Testis (tissue), 3 donors: ENCODE measurements around the gene THSD4. TPM values are rescaled to one million over a fixed set of nuclear protein-coding genes. Genes with fewer than 3 reads are reported as not detected.

ENCODE experiments used
- DNase-seq: peaks from one replicate; pipeline ENCODE4 v3.0.0-alpha.2; 2019
- H3K27ac ChIP-seq, 2 donors: fragments of 200-600 bp; sonication (generic); one replicate each; pipeline ENCODE4 v1.5.1; 2019
- H3K27me3 ChIP-seq: fragments of 200-600 bp; sonication (generic); one replicate; pipeline ENCODE4 v1.5.1; 2019
- H3K36me3 ChIP-seq: fragments of 200-600 bp; sonication (generic); one replicate; pipeline ENCODE4 v1.5.1; 2017; ENCODE audit warnings: low read depth; ENCODE audit errors: missing control alignments
- H3K4me1 ChIP-seq: fragments of 200-600 bp; sonication (generic); one replicate; pipeline ENCODE4 v1.5.1; 2019
- H3K4me3 ChIP-seq, 2 donors: fragments of 200-600 bp; sonication (generic); one replicate each; pipeline ENCODE4 v1.5.1; 2017 to 2019
- H3K9me3 ChIP-seq: fragments of 200-600 bp; sonication (generic); one replicate; pipeline ENCODE4 v1.5.1; 2017
- CTCF ChIP-seq, 3 experiments: fragments of 450-650 bp in 2 of 3; fragments of 200-600 bp in 1 of 3; sonication (generic) in 1 of 3; IDR thresholded peaks; one replicate each; pipeline ENCODE4 v1.5.1; 2016 to 2019; ENCODE audit warnings: antibody characterized with exemption in 3 of 3, mild to moderate bottlenecking in 2 of 3, moderate library complexity in 1 of 3
- POLR2A ChIP-seq: fragments of 450-650 bp; IDR thresholded peaks from one replicate; pipeline ENCODE4 v1.6.1; 2017; ENCODE audit warnings: antibody characterized with exemption, mild to moderate bottlenecking, moderate library complexity
- WGBS, 2 donors: methylation state at CpG; one replicate each; pipeline ENCODE4 v1.1.5; 2018; 5-methylcytosine and 5-hydroxymethylcytosine counted together
- intact Hi-C: fragments of 100-400 bp; cut with DNase I; formaldehyde crosslinking; loops from one replicate; pipeline ENCODE4 v1.15.1; 2023; ENCODE audit warnings: low total_unique reads
- polyA plus RNA-seq: library from polyadenylated mRNA; stranded (reverse); fragments of 350-450 nt; fragmentation: Illumina TruSeq; extraction: RNeasy Lipid Tissue Mini Kit (QIAGEN cat#74804); gene quantifications from one replicate; pipeline ENCODE4 v1.2.3, GENCODE V29; 2014; ENCODE audit warnings: low read depth, low replicate concordance; ENCODE audit not compliant: insufficient read depth
- total RNA-seq, 2 donors: library from RNA; depleted of rRNA; stranded (reverse); fragments of >200 nt; gene quantifications; one replicate each; pipeline ENCODE4 v1.2.3, GENCODE V29; 2016

Gene THSD4
- total and polyA plus RNA-seq, 3 donors from 2014 or later = 14.3 to 21.5 (median 18.2) TPM

- 82 to 88% methylated on average over 4 of the region's 4 CpGs for WGBS, 2 donors
- Histone ChIP-seq H3K4me3 (no peak overlapping the region), H3K36me3 (no peaks in the 10 kb centered on the region), H3K9me3 (no peaks in the 10 kb centered on the region), H3K27me3 (no peaks in the 10 kb centered on the region), H3K27ac (no peak overlapping the region), H3K4me1 (no peaks in the 10 kb centered on the region)
- no peak for TF ChIP-seq CTCF (IDR thresholded peaks at IDR 0.05)
- no peak for TF ChIP-seq POLR2A
- no peak for DNase-seq
- intact Hi-C loops = no loop called here
These were observed 108.8 kb downstream of the THSD4 start for GRCh38 chr15:71224024-71224423.

GRCh38 chr15:71225851-71226250 lies 110.6 kb downstream of the THSD4 start:
- TF ChIP-seq CTCF (IDR thresholded peaks at IDR 0.05) = no peak
- no peak for TF ChIP-seq POLR2A
- intact Hi-C loops = no loop called here
- Histone ChIP-seq H3K36me3 (no peaks in the 10 kb centered on the region), H3K27me3 (no peaks in the 10 kb centered on the region), H3K4me1 (no peaks in the 10 kb centered on the region), H3K4me3 (no peak overlapping the region), H3K27ac (no peak overlapping the region), H3K9me3 (no peaks in the 10 kb centered on the region)
- DNase-seq = no peak
- 83 to 88% methylated on average over 2 of the region's 2 CpGs for WGBS, 2 donors

- Histone ChIP-seq H3K27ac (no peak overlapping the region), H3K36me3 (no peaks in the 10 kb centered on the region), H3K27me3 (no peaks in the 10 kb centered on the region), H3K9me3 (no peaks in the 10 kb centered on the region), H3K4me3 (no peak overlapping the region), H3K4me1 (no peaks in the 10 kb centered on the region)
- TF ChIP-seq CTCF (IDR thresholded peaks at IDR 0.05) (no peak), POLR2A (no peak)
- intact Hi-C loops = no loop called here
- no peak for DNase-seq
- WGBS, 2 donors = 73 to 75% methylated on average over 15 of the region's 15 CpGs
These were observed 111.5 kb downstream of the THSD4 start for GRCh38 chr15:71226536-71227455.

GRCh38 chr15:71228403-71228802 lies 113.1 kb downstream of the THSD4 start:
- Histone ChIP-seq H3K4me3 (no peak overlapping the region), H3K27ac (no peak overlapping the region), H3K9me3 (no peaks in the 10 kb centered on the region), H3K4me1 (no peaks in the 10 kb centered on the region), H3K27me3 (no peaks in the 10 kb centered on the region), H3K36me3 (no peaks in the 10 kb centered on the region)
- 89 to 90% methylated on average over 1 of the region's 1 CpG for WGBS, 2 donors
- no peak for DNase-seq
- TF ChIP-seq POLR2A = no peak
- TF ChIP-seq CTCF (IDR thresholded peaks at IDR 0.05) = no peak
- intact Hi-C loops = no loop called here

GRCh38 chr15:71230303-71230702 lies 115.0 kb downstream of the THSD4 start:
- Histone ChIP-seq H3K36me3 (no peaks in the 10 kb centered on the region), H3K9me3 (no peaks in the 10 kb centered on the region), H3K27me3 (no peaks in the 10 kb centered on the region), H3K4me1 (no peaks in the 10 kb centered on the region), H3K4me3 (no peak overlapping the region), H3K27ac (no peak overlapping the region)
- intact Hi-C loops = no loop called here
- DNase-seq = no peak
- 77 to 90% methylated on average over 8 of the region's 8 CpGs for WGBS, 2 donors
- TF ChIP-seq POLR2A (no peak), CTCF (IDR thresholded peaks at IDR 0.05) (no peak)
